ENCODE measurements around the gene CYP2B6. TPM values are rescaled to one million over a fixed set of nuclear protein-coding genes. Genes with fewer than 3 reads are reported as not detected.
"Not testable (repeated sequence)": the region's sequence is repeated elsewhere in the genome, so short reads cannot be mapped to it uniquely, and the experiment has no call there.

The CYP2B6 gene
- total RNA-seq, 1 experiment from 2014 or later: not detected

- DNase-seq (ENCODE audit: low spot score): no peak
- ChIA-PET CTCF (no interaction called here), POLR2A (ENCODE audit: low non-redundant PET) (no interaction called here)
- no peaks in the 10 kb centered on the region for H3K36me3 ChIP-seq (ENCODE audit: insufficient read depth, low read length, poor library complexity, severe bottlenecking)
- BruUV-seq (replicated peaks): no TSS peak
- intact Hi-C loops (cut with micrococcal nuclease; ENCODE audit: unreplicated experiment): no loop called here
- H3K9me3 ChIP-seq (ENCODE audit: low read depth, low read length, poor library complexity, severe bottlenecking): no peaks in the 10 kb centered on the region
- TF ChIP-seq CTCF (conservative IDR thresholded peaks at IDR 0.05; ENCODE audit: low read depth, low read length): no peak
- TF ChIP-seq EZH2 (IDR thresholded peaks at IDR 0.05; ENCODE audit: borderline replicate concordance, low read depth, low read length, poor library complexity, severe bottlenecking): no peak
- no peak overlapping the region for H3K4me3 ChIP-seq (ENCODE audit: low read depth, low read length, poor library complexity, severe bottlenecking)
- peaks cover 16% of the 10 kb centered on the region for H3K27me3 ChIP-seq (replicated peaks; ENCODE audit: insufficient read depth, low read depth, low read length, poor library complexity)
- no peaks in the 10 kb centered on the region for H3K4me1 ChIP-seq (ENCODE audit: insufficient read depth, low read length, poor library complexity, severe bottlenecking)
- no peak overlapping the region for H3K27ac ChIP-seq (ENCODE audit: low read depth, low read length, poor library complexity, severe bottlenecking)
These were observed 30.3 kb upstream of the CYP2B6 start for GRCh38 chr19:40960780-40961179.

- CTCF ChIA-PET: no interaction called here
These were observed 28.6 kb upstream of the CYP2B6 start for GRCh38 chr19:40962460-40962961.

GRCh38 chr19:40964361-40964760, 26.7 kb upstream of the CYP2B6 start:
- POLR2A ChIA-PET (ENCODE audit: low non-redundant PET); DNase-seq (ENCODE audit: low spot score); H3K9me3 ChIP-seq (ENCODE audit: low read depth, low read length, poor library complexity, severe bottlenecking); H3K4me3 ChIP-seq (ENCODE audit: low read depth, low read length, poor library complexity, severe bottlenecking); BruUV-seq (replicated peaks); intact Hi-C loops (cut with micrococcal nuclease; ENCODE audit: unreplicated experiment); H3K27ac ChIP-seq (ENCODE audit: low read depth, low read length, poor library complexity, severe bottlenecking); H3K36me3 ChIP-seq (ENCODE audit: insufficient read depth, low read length, poor library complexity, severe bottlenecking); H3K4me1 ChIP-seq (ENCODE audit: insufficient read depth, low read length, poor library complexity, severe bottlenecking): not testable (repeated sequence)
- CTCF ChIA-PET: interaction anchor here (0.6 kb wide), 1 partner anchor 240 kb away, joined by 4 read pairs; no protein-coding TSS in a partner anchor
- peaks cover 11% of the 10 kb centered on the region for H3K27me3 ChIP-seq (replicated peaks; ENCODE audit: insufficient read depth, low read depth, low read length, poor library complexity)

More at GRCh38 chr19:40962460-40962961, 28.6 kb upstream of the CYP2B6 start:
- no peak for DNase-seq (ENCODE audit: low spot score)
- no peaks in the 10 kb centered on the region for H3K36me3 ChIP-seq (ENCODE audit: insufficient read depth, low read length, poor library complexity, severe bottlenecking)
- H3K4me3 ChIP-seq (ENCODE audit: low read depth, low read length, poor library complexity, severe bottlenecking): no peak overlapping the region
- intact Hi-C loops (cut with micrococcal nuclease; ENCODE audit: unreplicated experiment): no loop called here
- TF ChIP-seq EZH2 (IDR thresholded peaks at IDR 0.05; ENCODE audit: borderline replicate concordance, low read depth, low read length, poor library complexity, severe bottlenecking) (no peak), CTCF (conservative IDR thresholded peaks at IDR 0.05; ENCODE audit: low read depth, low read length) (no peak)
- peaks cover 16% of the 10 kb centered on the region for H3K27me3 ChIP-seq (replicated peaks; ENCODE audit: insufficient read depth, low read depth, low read length, poor library complexity)
- no peaks in the 10 kb centered on the region for H3K4me1 ChIP-seq (ENCODE audit: insufficient read depth, low read length, poor library complexity, severe bottlenecking)
- no TSS peak for BruUV-seq (replicated peaks)
- H3K27ac ChIP-seq (ENCODE audit: low read depth, low read length, poor library complexity, severe bottlenecking): no peak overlapping the region
- no peaks in the 10 kb centered on the region for H3K9me3 ChIP-seq (ENCODE audit: low read depth, low read length, poor library complexity, severe bottlenecking)
- POLR2A ChIA-PET (ENCODE audit: low non-redundant PET): no interaction called here

GRCh38 chr19:40965351-40965750, 25.7 kb upstream of the CYP2B6 start:
- H3K9me3 ChIP-seq (ENCODE audit: low read depth, low read length, poor library complexity, severe bottlenecking); POLR2A ChIA-PET (ENCODE audit: low non-redundant PET); H3K36me3 ChIP-seq (ENCODE audit: insufficient read depth, low read length, poor library complexity, severe bottlenecking); BruUV-seq (replicated peaks); intact Hi-C loops (cut with micrococcal nuclease; ENCODE audit: unreplicated experiment); DNase-seq (ENCODE audit: low spot score); CTCF ChIA-PET; H3K27ac ChIP-seq (ENCODE audit: low read depth, low read length, poor library complexity, severe bottlenecking); H3K4me1 ChIP-seq (ENCODE audit: insufficient read depth, low read length, poor library complexity, severe bottlenecking); H3K4me3 ChIP-seq (ENCODE audit: low read depth, low read length, poor library complexity, severe bottlenecking): not testable (repeated sequence)
- peaks cover 10% of the 10 kb centered on the region for H3K27me3 ChIP-seq (replicated peaks; ENCODE audit: insufficient read depth, low read depth, low read length, poor library complexity)

- BruUV-seq (replicated peaks); H3K36me3 ChIP-seq (ENCODE audit: insufficient read depth, low read length, poor library complexity, severe bottlenecking); H3K27me3 ChIP-seq (replicated peaks; ENCODE audit: insufficient read depth, low read depth, low read length, poor library complexity); CTCF ChIA-PET; H3K9me3 ChIP-seq (ENCODE audit: low read depth, low read length, poor library complexity, severe bottlenecking); DNase-seq (ENCODE audit: low spot score); H3K27ac ChIP-seq (ENCODE audit: low read depth, low read length, poor library complexity, severe bottlenecking); intact Hi-C loops (cut with micrococcal nuclease; ENCODE audit: unreplicated experiment); H3K4me1 ChIP-seq (ENCODE audit: insufficient read depth, low read length, poor library complexity, severe bottlenecking); POLR2A ChIA-PET (ENCODE audit: low non-redundant PET); H3K4me3 ChIP-seq (ENCODE audit: low read depth, low read length, poor library complexity, severe bottlenecking): not testable (repeated sequence)
These were observed 24.5 kb upstream of the CYP2B6 start for GRCh38 chr19:40966591-40966990.

- H3K27me3 ChIP-seq (replicated peaks; ENCODE audit: insufficient read depth, low read depth, low read length, poor library complexity); H3K27ac ChIP-seq (ENCODE audit: low read depth, low read length, poor library complexity, severe bottlenecking); DNase-seq (ENCODE audit: low spot score); BruUV-seq (replicated peaks); POLR2A ChIA-PET (ENCODE audit: low non-redundant PET); H3K9me3 ChIP-seq (ENCODE audit: low read depth, low read length, poor library complexity, severe bottlenecking); intact Hi-C loops (cut with micrococcal nuclease; ENCODE audit: unreplicated experiment); H3K36me3 ChIP-seq (ENCODE audit: insufficient read depth, low read length, poor library complexity, severe bottlenecking); H3K4me1 ChIP-seq (ENCODE audit: insufficient read depth, low read length, poor library complexity, severe bottlenecking); H3K4me3 ChIP-seq (ENCODE audit: low read depth, low read length, poor library complexity, severe bottlenecking); CTCF ChIA-PET: not testable (repeated sequence)
These were observed 23.0 kb upstream of the CYP2B6 start for GRCh38 chr19:40968065-40968464.
